GM21526 (cell line): ENCODE results near the gene ARPC2.

Experiments used
- ATAC-seq: cut with Tn5 transposase; IDR thresholded peaks from one replicate; pipeline ENCODE4 v1.9.1; 2021; ENCODE audit warnings: moderate library complexity; ENCODE audit not compliant: unreplicated experiment, low FRiP score

Gene ARPC2

DNA sequence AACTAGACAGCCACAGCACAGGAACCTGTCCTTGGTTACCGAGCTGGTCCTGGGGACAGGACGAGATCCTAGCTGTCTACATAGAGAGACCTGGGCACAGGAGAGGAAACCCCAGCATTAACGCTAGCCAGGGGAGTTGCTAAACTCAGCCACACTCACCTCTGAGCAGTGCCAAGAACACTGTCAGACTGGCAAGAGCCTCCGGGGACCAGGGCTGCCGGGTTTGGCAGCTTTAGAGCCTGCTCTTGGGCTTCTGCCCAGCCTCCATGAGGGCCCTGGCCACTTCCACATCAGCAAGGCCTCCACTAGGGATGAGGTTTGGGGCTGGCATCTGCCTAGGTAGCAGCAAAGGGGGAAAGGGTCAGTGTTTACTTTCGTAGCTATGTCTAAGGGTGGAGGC lies 68.6 kb downstream of the ARPC2 start:
- no peak for ATAC-seq

DNA sequence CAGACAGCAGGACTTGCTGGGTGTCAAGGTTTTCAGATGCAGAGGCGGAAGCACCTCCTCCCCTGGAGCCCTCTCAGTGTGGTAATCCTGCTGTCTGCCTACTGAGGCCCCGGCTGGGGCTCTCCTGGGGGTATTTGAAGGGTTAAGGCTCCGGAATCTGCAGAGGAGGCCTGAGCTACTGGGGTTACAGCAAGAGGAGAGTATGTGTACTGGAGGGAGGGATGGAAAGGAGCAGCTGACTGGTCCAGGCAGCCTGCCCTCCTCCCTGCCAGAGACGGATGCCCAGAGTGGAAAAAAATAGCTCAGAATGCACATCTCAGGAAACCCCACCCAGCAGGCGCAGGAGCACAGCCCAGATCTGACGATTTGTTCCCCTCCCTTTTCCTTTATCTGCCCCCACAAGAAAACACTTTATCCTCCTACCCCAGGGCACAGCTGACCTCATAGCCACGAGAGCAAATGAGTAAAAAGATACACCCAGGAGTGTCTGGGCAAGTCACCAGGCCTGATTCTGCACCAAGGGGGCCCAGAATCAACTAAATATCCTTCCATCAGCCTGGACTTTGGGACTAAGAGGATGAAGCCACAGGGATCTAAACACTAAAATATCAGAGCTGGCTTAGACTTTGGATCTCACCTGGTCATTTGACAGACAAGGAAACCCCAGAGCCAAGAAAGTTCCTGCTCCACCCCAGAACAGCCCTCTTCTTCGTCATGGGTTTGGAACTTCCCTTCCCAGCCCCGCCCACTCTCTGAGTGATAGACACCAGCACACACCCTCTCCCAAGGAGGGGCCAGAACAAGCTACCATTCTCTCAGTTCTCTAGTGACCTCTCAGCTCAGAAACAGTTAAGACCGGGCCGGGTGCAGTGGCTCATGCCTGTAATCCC lies 69.8 kb downstream of the ARPC2 start:
- peak; percentile 58 for ATAC-seq

DNA sequence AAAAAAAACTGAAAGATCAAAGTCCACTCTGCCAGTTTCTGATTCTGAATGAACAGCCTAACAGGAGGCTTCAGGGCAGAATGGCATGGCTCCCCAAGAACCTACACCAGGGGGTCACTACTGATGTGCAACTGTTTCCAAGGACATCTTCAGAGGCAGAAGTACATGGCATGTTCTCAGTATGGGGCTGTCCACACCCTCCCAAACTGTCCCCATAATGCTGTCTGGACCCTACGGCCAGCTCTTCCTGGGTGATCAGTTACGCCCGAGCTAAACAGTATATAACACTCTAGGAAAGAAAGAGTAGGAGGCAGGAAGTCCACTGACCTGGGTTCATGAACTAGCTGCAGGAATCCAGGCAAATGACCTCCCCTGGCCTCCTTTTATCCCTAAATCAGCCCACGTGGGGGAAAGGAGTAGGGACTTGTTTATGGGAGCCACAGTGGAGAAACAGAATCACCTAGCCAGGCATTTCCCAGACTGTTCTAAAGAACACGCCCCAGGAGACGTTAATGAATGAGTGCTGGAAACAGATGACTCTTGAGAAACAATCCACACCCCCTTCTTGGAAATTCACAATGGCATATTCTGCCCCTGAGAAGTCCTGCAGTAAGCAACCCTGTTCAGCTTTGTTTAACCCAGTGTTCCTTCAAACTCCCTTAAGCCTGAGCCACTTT lies 72.8 kb downstream of the ARPC2 start:
- no peak for ATAC-seq

DNA sequence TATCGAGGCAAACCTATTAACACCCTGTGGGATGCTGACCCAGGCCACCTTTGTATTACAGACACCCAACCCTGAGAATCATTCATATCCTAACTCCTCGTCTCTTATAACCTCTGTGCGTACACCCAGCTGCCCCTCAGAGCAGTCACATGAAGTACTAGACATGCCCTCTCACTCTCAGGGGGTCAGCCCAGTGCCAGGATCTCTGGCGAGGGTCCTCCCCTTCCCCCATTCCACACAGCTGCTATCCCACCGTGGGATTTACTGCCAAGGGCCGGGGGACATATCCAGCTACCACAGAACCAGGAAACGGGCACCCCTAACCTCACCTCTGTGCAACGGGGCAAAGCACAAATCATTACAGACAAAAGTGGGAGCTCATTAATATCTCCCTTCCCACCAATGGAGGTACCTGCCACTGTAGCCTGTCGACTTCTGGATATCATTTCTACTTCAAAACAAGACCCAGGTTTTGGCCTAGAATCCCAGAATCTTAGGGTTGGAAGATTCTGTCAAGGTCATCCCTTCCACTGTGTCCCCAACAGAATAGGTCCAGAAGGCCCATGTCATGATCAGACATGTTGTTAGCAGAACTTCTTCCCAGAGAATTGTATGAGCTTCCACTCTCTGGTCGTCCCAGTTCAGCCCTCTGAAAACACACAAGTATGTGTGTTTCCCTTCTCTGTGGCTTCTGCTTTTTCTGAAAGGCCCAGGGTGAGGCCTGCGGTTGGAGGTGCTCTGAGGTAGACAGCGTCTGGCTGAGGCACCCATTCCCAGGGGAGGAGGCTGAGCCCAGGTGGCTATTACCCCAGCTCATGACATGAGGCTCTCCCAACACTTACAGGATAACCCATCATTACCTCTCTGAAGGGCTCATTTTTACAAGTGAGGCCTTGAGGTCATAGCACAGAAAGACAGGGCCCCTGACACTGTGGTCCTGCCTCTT lies 73.6 kb downstream of the ARPC2 start:
- ATAC-seq, result no peak

DNA sequence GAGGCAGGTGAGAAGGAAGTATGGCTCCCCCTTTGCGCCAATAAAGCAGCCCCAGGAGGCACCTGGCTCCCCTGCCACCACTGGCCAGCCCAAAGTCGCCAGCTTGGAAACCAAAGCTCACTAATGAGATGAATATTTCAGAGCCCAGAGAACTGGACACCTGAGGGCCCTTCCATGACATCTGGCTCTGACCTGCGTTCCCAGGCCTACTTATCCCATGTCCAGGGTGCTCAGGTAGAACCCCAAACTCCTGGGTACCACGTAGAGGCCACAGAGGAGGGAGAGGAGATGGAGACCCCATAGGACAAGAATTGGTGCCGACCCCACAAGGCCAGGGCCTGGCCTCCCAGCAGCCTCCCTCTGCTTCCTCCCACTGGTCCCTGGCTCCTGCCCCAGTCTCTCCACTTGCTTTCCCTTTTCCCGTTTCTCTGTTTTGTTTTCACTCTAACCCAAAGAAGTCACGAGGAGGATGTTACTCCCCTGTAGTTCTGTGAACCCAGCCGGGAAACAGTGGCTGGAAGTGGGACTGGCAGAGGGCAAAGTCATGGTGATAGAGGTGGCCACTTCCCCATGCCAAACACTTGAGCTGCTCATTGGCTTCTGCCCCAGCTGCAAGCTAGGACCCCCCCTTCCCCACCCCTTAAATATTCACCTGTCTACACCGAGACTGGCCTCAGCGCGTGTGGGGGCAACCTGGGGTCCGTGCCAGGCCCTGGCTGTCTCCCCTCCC lies 74.5 kb downstream of the ARPC2 start:
- ATAC-seq, result no peak

DNA sequence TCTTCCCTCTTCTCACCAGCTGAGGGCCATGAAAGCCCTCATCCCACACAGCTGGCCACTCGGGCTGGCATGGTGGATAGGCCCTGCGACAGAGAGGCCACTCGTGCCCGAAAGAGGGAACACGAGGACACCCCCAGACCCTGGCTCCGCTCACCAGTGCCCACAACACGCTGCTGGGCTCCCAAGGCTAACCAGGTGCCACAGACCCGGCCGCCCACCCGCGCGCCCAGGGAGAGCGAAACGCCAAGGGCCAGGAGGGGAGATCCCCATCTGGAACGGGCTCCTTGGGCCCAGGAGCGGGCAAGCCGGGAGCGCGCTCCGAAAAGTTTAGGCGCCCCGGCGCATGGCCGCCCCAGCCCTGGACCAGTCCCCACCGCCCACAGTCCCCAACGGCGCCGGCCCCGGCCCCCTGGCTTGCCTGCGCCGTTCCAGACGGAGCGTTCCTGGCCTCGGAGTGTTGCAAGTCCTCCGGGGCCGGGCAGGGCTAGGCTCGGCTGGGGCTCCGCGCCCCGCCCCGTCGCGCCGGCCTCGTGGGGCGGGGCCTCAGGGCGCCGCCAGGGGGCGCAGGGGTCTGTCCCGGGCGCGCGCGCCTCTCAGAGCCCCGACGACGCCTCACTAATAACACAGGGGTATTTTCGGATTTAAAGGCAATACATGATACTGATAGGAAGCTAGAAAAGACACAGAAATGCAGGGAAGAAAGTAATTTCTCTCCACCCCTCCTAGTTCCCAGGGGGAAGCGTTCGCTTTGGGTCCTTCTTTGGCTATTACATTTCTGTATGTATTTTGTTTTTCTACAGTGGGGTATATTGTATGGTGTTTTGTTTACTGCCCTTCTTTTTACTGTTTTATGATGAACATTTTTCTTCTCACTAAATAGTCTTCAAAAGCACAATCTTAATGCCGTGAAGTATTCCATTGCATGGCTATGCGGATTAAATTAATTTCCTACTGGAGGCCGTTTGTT lies 75.3 kb downstream of the ARPC2 start, which contains the start of gene TMBIM1:
TMBIM1 (minus strand) TSS at position 456 of the 967 bp plus-strand sequence. CDS start 10,362 bp downstream, outside the sequence.
- ATAC-seq, result peak; percentile 81

DNA sequence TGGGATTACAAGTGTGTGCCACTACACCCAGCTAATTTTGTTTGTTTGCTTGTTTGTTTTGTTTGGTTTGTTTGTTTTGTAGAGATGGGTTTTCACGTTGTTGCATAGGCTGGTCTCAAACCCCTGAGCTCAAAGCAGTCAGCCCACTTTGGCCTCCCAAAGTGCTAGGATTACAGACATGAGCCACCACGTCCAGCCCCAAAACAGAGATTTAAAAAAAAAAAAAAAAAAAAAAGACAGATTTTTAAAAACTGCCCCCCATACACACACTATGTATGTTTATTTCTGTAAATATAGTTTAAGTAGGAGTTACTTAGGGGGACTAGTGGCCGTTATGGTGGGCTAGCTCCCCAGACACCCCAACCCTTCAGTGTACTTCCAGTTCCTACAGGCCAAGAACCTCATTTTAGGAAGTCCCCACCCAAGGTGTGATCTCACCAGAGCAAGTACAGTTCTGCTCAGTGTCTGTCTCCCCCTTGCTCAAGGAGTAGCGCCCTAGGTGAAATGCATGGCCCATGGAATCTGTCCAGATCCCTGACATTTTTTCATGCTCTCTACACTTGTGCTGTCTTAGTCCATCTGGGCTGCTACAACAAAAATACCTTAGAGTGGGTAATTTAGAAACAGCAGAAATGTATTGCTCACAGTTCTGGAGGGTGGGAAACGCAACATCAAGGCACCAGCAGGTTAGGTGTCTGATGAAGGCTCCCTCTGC lies 76.9 kb downstream of the ARPC2 start:
- ATAC-seq, result no peak

DNA sequence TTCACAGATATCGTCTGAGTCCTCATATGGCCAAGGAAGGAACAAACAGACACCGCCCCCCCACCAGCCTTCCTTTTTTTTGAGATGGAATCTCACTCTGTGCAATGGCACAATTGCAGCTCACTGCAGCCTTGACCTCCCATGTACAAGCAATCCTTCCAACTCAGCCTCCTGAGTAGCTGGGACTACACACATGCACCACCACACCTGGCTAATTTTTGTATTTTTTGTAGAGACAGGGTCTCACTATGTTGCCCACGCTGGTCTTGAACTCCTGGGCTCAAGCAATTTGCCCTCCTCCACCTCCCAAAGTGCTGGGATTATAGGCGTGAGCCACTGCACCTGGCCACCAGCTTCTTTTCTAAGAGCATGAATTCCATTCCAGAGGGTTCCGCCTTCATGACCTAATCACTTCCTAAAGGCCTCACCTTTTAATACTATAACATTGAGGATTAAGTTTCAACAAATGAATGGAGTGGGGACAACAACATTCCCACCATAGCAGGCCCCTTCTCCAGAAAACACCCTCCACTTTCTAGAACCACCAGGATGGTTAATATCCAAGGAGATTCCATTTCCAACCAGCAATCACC lies 77.5 kb downstream of the ARPC2 start:
- no peak for ATAC-seq

DNA sequence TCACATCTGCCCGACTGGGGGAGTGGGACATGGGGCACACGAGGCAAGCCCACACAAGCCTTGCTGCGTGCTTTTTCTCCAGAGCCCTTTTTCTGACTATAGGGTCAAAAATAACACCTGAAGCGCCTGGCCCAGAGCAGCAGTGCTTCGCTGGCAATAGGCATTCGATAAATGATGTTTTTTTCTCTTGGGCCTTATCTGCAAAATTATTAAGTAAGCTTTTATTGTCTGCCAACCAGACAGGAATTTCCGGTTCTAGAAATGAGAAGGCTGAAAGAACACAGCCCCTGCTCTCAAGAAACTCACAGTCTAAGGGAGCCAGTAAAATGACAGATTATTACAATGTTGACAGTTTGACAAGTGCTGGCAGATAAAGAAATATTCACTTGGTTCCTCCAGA lies 78.0 kb downstream of the ARPC2 start:
- no peak for ATAC-seq

DNA sequence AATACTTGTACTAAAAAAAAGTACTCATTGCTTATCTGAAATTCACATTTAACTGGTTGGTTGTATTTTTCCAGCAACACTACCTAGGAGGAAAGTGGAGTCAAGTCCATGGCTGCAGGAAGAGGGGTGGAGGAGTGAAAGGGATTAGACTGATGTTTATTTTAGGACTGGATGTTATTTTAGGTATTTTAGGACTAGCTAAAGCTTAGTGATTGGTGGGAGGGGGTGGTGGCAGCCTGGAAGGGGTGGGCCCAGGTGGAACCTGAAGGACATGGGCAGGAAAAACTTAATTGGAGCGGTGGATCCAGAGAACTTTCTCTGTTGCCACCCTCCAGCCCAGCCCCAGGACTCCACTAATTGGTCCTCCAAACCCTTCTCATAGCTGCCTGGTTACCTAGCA lies 79.2 kb downstream of the ARPC2 start:
- no peak for ATAC-seq

DNA sequence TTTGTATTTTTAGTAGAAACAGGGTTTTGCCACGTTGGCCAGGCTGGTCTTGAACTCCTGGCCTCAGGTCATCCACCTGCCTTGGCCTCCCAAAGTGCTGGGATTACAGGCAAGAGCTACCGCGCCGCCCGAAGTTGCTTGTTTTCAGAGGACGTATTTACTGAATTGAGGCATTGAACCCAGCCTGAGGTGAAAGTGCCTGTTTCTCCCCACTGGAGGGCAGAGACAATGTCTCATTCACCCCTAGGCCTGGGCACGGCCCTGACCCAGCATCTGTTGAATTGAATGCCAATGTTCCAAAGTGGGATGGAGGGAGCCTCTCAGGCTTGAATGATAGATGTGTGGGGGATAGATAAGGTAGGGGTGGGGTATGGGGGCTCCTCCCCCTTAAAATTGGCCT lies 79.9 kb downstream of the ARPC2 start:
- ATAC-seq, result no peak

DNA sequence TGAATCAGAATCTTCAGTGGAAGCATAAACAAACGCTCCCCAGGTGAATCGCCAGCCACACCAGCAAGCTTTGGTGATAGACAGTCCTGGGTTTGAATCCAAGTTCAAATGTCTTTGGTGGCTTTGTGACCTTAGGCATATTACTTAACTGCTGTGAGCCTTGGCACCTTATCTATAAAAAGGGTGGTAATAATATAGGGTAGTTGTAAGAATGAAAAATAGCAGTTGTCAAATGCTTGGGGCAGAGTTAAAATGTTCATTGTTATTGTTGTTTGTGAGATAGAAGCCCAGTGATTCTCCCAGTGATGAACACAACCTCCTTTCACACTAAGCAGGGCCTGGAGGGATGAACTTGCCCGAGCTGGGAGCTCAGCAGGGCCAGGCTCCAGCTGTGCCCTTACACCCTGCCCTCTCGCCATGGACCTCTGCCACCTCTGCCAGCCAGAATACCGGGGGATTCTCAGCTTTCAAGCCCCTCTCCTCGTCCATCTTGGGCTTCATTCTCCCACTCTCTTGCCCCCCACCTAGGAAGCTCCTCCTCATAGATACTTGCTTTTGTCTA lies 81.4 kb downstream of the ARPC2 start:
- no peak for ATAC-seq

DNA sequence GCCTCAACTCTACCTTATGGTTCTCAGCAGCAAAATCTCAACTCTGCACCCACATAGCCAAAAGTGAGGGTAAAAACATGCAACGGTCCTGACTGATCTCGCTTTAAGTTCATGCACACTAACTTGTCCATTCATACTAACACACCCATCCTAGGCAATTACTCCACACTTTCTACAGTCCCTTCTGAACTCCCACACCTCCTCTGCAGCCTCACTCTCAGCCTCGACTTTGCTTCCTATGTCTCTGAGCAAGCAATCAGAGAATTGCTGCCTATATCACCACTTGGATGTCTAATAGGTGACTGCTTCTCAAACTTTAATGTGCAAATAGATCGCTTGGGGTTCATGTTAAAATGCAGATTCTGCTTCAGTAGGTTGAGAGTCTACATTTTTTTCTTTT lies 83.2 kb downstream of the ARPC2 start:
- no peak for ATAC-seq

DNA sequence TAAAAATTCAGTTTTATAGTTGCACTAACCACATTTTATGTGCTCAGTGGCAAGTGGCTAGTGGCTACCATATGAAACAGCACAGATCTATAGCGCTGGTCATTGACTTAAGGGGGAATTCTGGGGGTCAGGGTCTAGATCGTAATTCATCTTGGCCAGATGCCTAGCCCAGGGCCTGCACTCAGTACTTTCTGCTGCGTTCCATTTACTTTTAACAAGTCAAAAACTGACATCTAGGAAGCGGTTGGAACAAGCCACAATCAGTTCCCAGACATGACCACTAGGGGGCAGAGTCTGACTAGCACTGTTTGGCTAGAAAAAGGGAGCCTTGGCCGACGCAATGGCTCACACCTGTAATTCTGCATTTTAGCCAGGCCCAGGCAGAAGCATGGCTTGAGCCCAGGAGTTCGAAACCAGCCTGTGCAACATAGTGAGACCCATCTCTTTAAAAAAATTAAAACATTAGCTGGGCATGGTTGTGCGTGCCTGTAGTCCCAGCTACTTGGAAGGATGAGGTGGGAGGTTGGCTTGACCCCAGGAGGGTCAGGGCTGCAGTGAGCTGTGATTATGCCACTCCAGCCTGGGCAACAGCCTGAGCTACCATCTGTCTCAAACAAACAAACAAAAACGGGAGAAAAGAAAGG lies 84.3 kb downstream of the ARPC2 start:
- ATAC-seq, result peak; percentile 72
